ENCODE data around the gene PRKCB.

PRKCB gene

GRCh38 chr16:24166661-24167528, 331.1 kb downstream of the PRKCB start:
- Histone ChIP-seq H3K4me3 (ENCODE audit: severe bottlenecking) (no peak overlapping the region), H3K27me3 (ENCODE audit: insufficient read depth, poor library complexity, severe bottlenecking) (no peaks in the 10 kb centered on the region), H3K36me3 (ENCODE audit: low read depth) (no peaks in the 10 kb centered on the region), H3K4me1 (ENCODE audit: insufficient read depth, poor library complexity, severe bottlenecking) (no peaks in the 10 kb centered on the region), H3K27ac (ENCODE audit: poor library complexity, severe bottlenecking) (no peak overlapping the region), H3K9me3 (ENCODE audit: severe bottlenecking) (no peaks in the 10 kb centered on the region)
- no peak for TF ChIP-seq CTCF (IDR thresholded peaks at IDR 0.05; ENCODE audit: poor library complexity, severe bottlenecking)
- DNase-seq (ENCODE audit: low spot score), result no peak
- no peak for ATAC-seq (ENCODE audit: low read depth)

- no peak overlapping the region for H3K27ac ChIP-seq (ENCODE audit: poor library complexity, severe bottlenecking)
- no peak overlapping the region for H3K4me3 ChIP-seq (ENCODE audit: severe bottlenecking)
- no peaks in the 10 kb centered on the region for H3K9me3 ChIP-seq (ENCODE audit: severe bottlenecking)
- DNase-seq (ENCODE audit: low spot score) (no peak), ATAC-seq (ENCODE audit: low read depth) (no peak)
- no peaks in the 10 kb centered on the region for H3K36me3 ChIP-seq (ENCODE audit: low read depth)
- TF ChIP-seq CTCF (IDR thresholded peaks at IDR 0.05; ENCODE audit: poor library complexity, severe bottlenecking), result no peak
- no peaks in the 10 kb centered on the region for H3K4me1 ChIP-seq (ENCODE audit: insufficient read depth, poor library complexity, severe bottlenecking)
- H3K27me3 ChIP-seq (ENCODE audit: insufficient read depth, poor library complexity, severe bottlenecking), result no peaks in the 10 kb centered on the region
These were observed 333.1 kb downstream of the PRKCB start for GRCh38 chr16:24168856-24169255.

GRCh38 chr16:24170407-24170806, 334.6 kb downstream of the PRKCB start:
- no peaks in the 10 kb centered on the region for H3K4me1 ChIP-seq (ENCODE audit: insufficient read depth, poor library complexity, severe bottlenecking)
- no peaks in the 10 kb centered on the region for H3K36me3 ChIP-seq (ENCODE audit: low read depth)
- no peak for TF ChIP-seq CTCF (IDR thresholded peaks at IDR 0.05; ENCODE audit: poor library complexity, severe bottlenecking)
- DNase-seq (ENCODE audit: low spot score) (no peak), ATAC-seq (ENCODE audit: low read depth) (no peak)
- no peaks in the 10 kb centered on the region for H3K27me3 ChIP-seq (ENCODE audit: insufficient read depth, poor library complexity, severe bottlenecking)
- no peaks in the 10 kb centered on the region for H3K9me3 ChIP-seq (ENCODE audit: severe bottlenecking)
- no peak overlapping the region for H3K4me3 ChIP-seq (ENCODE audit: severe bottlenecking)
- no peak overlapping the region for H3K27ac ChIP-seq (ENCODE audit: poor library complexity, severe bottlenecking)

GRCh38 chr16:24174504-24174903, 338.7 kb downstream of the PRKCB start:
- no peak for TF ChIP-seq CTCF (IDR thresholded peaks at IDR 0.05; ENCODE audit: poor library complexity, severe bottlenecking)
- no peak for ATAC-seq (ENCODE audit: low read depth)
- no peaks in the 10 kb centered on the region for H3K9me3 ChIP-seq (ENCODE audit: severe bottlenecking)

GRCh38 chr16:24174957-24175356, 339.2 kb downstream of the PRKCB start:
- H3K4me3 ChIP-seq (ENCODE audit: severe bottlenecking), result no peak overlapping the region
- DNase-seq (ENCODE audit: low spot score), result no peak

More at GRCh38 chr16:24174504-24174903, 338.7 kb downstream of the PRKCB start:
- DNase-seq (ENCODE audit: low spot score), result no peak
- Histone ChIP-seq H3K36me3 (ENCODE audit: low read depth) (no peaks in the 10 kb centered on the region), H3K4me1 (ENCODE audit: insufficient read depth, poor library complexity, severe bottlenecking) (no peaks in the 10 kb centered on the region), H3K27me3 (ENCODE audit: insufficient read depth, poor library complexity, severe bottlenecking) (no peaks in the 10 kb centered on the region), H3K4me3 (ENCODE audit: severe bottlenecking) (no peak overlapping the region), H3K27ac (ENCODE audit: poor library complexity, severe bottlenecking) (no peak overlapping the region)

More at GRCh38 chr16:24174957-24175356, 339.2 kb downstream of the PRKCB start:
- Histone ChIP-seq H3K27me3 (ENCODE audit: insufficient read depth, poor library complexity, severe bottlenecking) (no peaks in the 10 kb centered on the region), H3K36me3 (ENCODE audit: low read depth) (no peaks in the 10 kb centered on the region), H3K27ac (ENCODE audit: poor library complexity, severe bottlenecking) (no peak overlapping the region), H3K4me1 (ENCODE audit: insufficient read depth, poor library complexity, severe bottlenecking) (no peaks in the 10 kb centered on the region), H3K9me3 (ENCODE audit: severe bottlenecking) (no peaks in the 10 kb centered on the region)
- TF ChIP-seq CTCF (IDR thresholded peaks at IDR 0.05; ENCODE audit: poor library complexity, severe bottlenecking), result no peak
- ATAC-seq (ENCODE audit: low read depth), result no peak

Measured in RWPE2 (cell line).